HCT116 (cell line): ENCODE data around the gene FHIT. TPM values are rescaled to one million over a fixed set of nuclear protein-coding genes. Genes with fewer than 3 reads are reported as not detected.

Experiments
- ATAC-seq: fragments of 200-7000 bp; cut with Tn5 transposase; 2 replicates; pipeline ENCODE4 v1.9.1; 2020; ENCODE audit warnings: mild to moderate bottlenecking, moderate library complexity
- BruUV-seq: library from RNA; stranded (reverse); fragments of 400-500 nt; replicated peaks from 2 replicates; lab custom pipeline; 2021; lab: Mats Ljungman, UMichigan
- CTCF ChIA-PET: fragments of 300-600 bp; sonication (Branson Sonifier 250); formaldehyde crosslinking; loops from one replicate; lab custom pipeline; 2021; ENCODE audit warnings: antibody characterized with exemption; lab: Charles Lee
- POLR2A ChIA-PET: fragments of 300-600, 350-600 bp; sonication (Branson Sonifier 250); formaldehyde crosslinking; loops from one replicate; lab custom pipeline; 2021; ENCODE audit warnings: antibody characterized with exemption; lab: Charles Lee
- RAD21 ChIA-PET, 2 experiments: fragments of 300-600 bp; sonication (Branson Sonifier 250); formaldehyde crosslinking; loops; one replicate each; lab custom pipeline; 2023; ENCODE audit warnings: low total read pairs in 2 of 2; ENCODE audit not compliant: uncharacterized antibody in 2 of 2, unreplicated experiment in 2 of 2, low non-redundant PET in 1 of 2; lab: Charles Lee
- DNase-seq: peaks from one replicate; pipeline ENCODE4 v3.0.0-alpha.2; 2010; ENCODE audit warnings: low read depth, low spot score
- H2AFZ ChIP-seq: fragments of 200-600 bp; shearing (Covaris generic), sonication (generic); 2 replicates; pipeline ENCODE4 v1.6.1; 2017; ENCODE audit warnings: low read depth, mixed run types, mixed read lengths, antibody characterized with exemption, low read length; ENCODE audit not compliant: poor library complexity, severe bottlenecking
- H3K27ac ChIP-seq: 2 replicates; pipeline ENCODE4 v1.5.1; 2012; ENCODE audit warnings: low read depth, low read length
- H3K27me3 ChIP-seq: fragments of 200-600 bp; sonication (generic); 2 replicates; pipeline ENCODE4 v1.6.1; 2016; ENCODE audit warnings: mixed run types, low read length, mixed read lengths; ENCODE audit not compliant: insufficient read depth
- H3K36me3 ChIP-seq, 2 experiments: fragments of 200-500 bp in 1 of 2; fragments of 200-600 bp in 1 of 2; sonication (Bioruptor generic) in 1 of 2; sonication (generic) in 1 of 2; 2 replicates each; pipeline versions ENCODE4 v1.5.1 to v1.6.1; 2014 to 2016; ENCODE audit warnings: low read length in 2 of 2, inconsistent platforms in 1 of 2, mixed read lengths in 1 of 2, mixed run types in 1 of 2; ENCODE audit not compliant: insufficient read depth in 2 of 2, control insufficient read depth in 1 of 2
- H3K4me1 ChIP-seq, 2 experiments: fragments of 200-600 bp in 1 of 2; sonication (generic) in 1 of 2; 2 replicates each; pipeline versions ENCODE4 v1.5.1 to v1.6.1; 2012 to 2017; ENCODE audit warnings: low read length in 2 of 2, inconsistent platforms in 1 of 2, mild to moderate bottlenecking in 1 of 2, mixed read lengths in 1 of 2, mixed run types in 1 of 2, moderate library complexity in 1 of 2; ENCODE audit not compliant: insufficient read depth in 2 of 2, control insufficient read depth in 1 of 2
- H3K4me2 ChIP-seq: fragments of 200-600 bp; sonication (generic); 2 replicates; pipeline ENCODE4 v1.6.1; 2017; ENCODE audit warnings: mixed run types, low read length, mixed read lengths
- H3K4me3 ChIP-seq, 2 experiments: fragments of 200-600 bp in 1 of 2; sonication (generic) in 1 of 2; replicated peaks in 1 of 2; 2 replicates each; pipeline ENCODE4 v1.5.1; 2011 to 2016; ENCODE audit warnings: low read length in 2 of 2, control low read depth in 1 of 2, low read depth in 1 of 2, mild to moderate bottlenecking in 1 of 2, mixed read lengths in 1 of 2, mixed run types in 1 of 2
- H3K79me2 ChIP-seq: fragments of 200-600 bp; sonication (generic); 2 replicates; pipeline ENCODE4 v1.6.1; 2017; ENCODE audit warnings: mild to moderate bottlenecking, mixed run types, low read length, moderate library complexity, mixed read lengths; ENCODE audit not compliant: insufficient read depth
- H3K9ac ChIP-seq: fragments of 200-600 bp; sonication (generic); 2 replicates; pipeline ENCODE4 v1.6.1; 2016; ENCODE audit warnings: low read length, mixed read lengths
- H3K9me2 ChIP-seq: fragments of 200-600 bp; sonication (generic), shearing (Covaris generic); 2 replicates; pipeline ENCODE4 v1.6.1; 2017; ENCODE audit warnings: mixed run types, mild to moderate bottlenecking, moderate library complexity; ENCODE audit not compliant: insufficient read depth
- H3K9me3 ChIP-seq, 2 experiments: fragments of 200-500 bp in 1 of 2; fragments of 200-600 bp in 1 of 2; sonication (Bioruptor generic) in 1 of 2; sonication (generic) in 1 of 2; 2 replicates each; pipeline ENCODE4 v1.6.1; 2014 to 2017; ENCODE audit warnings: low read length in 2 of 2, mixed read lengths in 2 of 2, inconsistent platforms in 1 of 2, low read depth in 1 of 2, mild to moderate bottlenecking in 1 of 2, mixed run types in 1 of 2, moderate library complexity in 1 of 2; ENCODE audit not compliant: control insufficient read depth in 1 of 2, insufficient read depth in 1 of 2
- H4K20me1 ChIP-seq: fragments of 200-600 bp; sonication (generic), shearing (Covaris generic); 2 replicates; pipeline ENCODE4 v1.6.1; 2017; ENCODE audit warnings: mixed run types, mild to moderate bottlenecking, moderate library complexity; ENCODE audit not compliant: insufficient read depth
- ATF3 ChIP-seq: IDR thresholded peaks from 2 replicates; pipeline ENCODE4 v1.6.1; 2012
- CBX3 ChIP-seq: IDR thresholded peaks from 2 replicates; pipeline ENCODE4 v1.6.1; 2012; ENCODE audit warnings: low read depth
- CEBPB ChIP-seq: IDR thresholded peaks from 2 replicates; pipeline ENCODE4 v1.6.1; 2012; ENCODE audit warnings: low read depth
- EGR1 ChIP-seq: IDR thresholded peaks from 2 replicates; pipeline ENCODE4 v1.6.1; 2012; ENCODE audit warnings: low read depth
- ELF1 ChIP-seq: IDR thresholded peaks from 2 replicates; pipeline ENCODE4 v1.6.1; 2012; ENCODE audit warnings: low read depth, borderline replicate concordance
- EZH2 ChIP-seq: fragments of 200-600 bp; sonication (generic); IDR thresholded peaks from 2 replicates; pipeline ENCODE4 v1.6.1; 2017; ENCODE audit warnings: antibody characterized with exemption, mixed run types
- EZH2phosphoT487 ChIP-seq: fragments of 200-600 bp; IDR thresholded peaks from 2 replicates; pipeline ENCODE4 v1.6.1; 2018; ENCODE audit warnings: antibody characterized with exemption, borderline replicate concordance
- FOSL1 ChIP-seq: IDR thresholded peaks from 2 replicates; pipeline ENCODE4 v1.6.1; 2012; ENCODE audit warnings: low read depth
- JUND ChIP-seq: IDR thresholded peaks from 2 replicates; pipeline ENCODE4 v1.6.1; 2012
- POLR2A ChIP-seq: IDR thresholded peaks from 2 replicates; pipeline ENCODE4 v1.7.0; 2011; ENCODE audit warnings: borderline replicate concordance; ENCODE audit not compliant: insufficient read depth, insufficient read length; ENCODE audit errors: extremely low read depth
- RAD21 ChIP-seq: IDR thresholded peaks from 2 replicates; pipeline ENCODE4 v1.6.1; 2012; ENCODE audit warnings: low read depth, mild to moderate bottlenecking
- REST ChIP-seq: IDR thresholded peaks from 2 replicates; pipeline ENCODE4 v1.6.1; 2012; ENCODE audit warnings: low read depth
- SP1 ChIP-seq: IDR thresholded peaks from 2 replicates; pipeline ENCODE4 v1.6.1; 2012; ENCODE audit warnings: low read depth
- SRF ChIP-seq: IDR thresholded peaks from 2 replicates; pipeline ENCODE4 v1.6.1; 2012; ENCODE audit warnings: low read depth
- TCF7L2 ChIP-seq: IDR thresholded peaks from 2 replicates; pipeline ENCODE4 v1.7.0; 2011; ENCODE audit warnings: borderline replicate concordance, inconsistent platforms; ENCODE audit not compliant: insufficient read depth, insufficient read length; ENCODE audit errors: extremely low read depth
- YY1 ChIP-seq: IDR thresholded peaks from 2 replicates; pipeline ENCODE4 v1.6.1; 2011; ENCODE audit warnings: low read length, low read depth, moderate library complexity, mild to moderate bottlenecking; ENCODE audit not compliant: insufficient replicate concordance; ENCODE audit errors: extremely low read depth
- ZFX ChIP-seq: fragments of 450-650 bp; IDR thresholded peaks from 2 replicates; pipeline ENCODE4 v1.6.1; 2017
- ZNF274 ChIP-seq: fragments of 200-500 bp; sonication (Bioruptor generic); IDR thresholded peaks from 2 replicates; pipeline ENCODE4 v1.6.1; 2014; ENCODE audit warnings: mild to moderate bottlenecking, low read depth, low read length, inconsistent platforms
- intact Hi-C: fragments of 100-400 bp; cut with micrococcal nuclease; formaldehyde crosslinking; loops from 2 replicates; pipeline ENCODE4 v1.10.0; 2022
- total RNA-seq: library from RNA; stranded (reverse); gene quantifications from one replicate; pipeline ENCODE4 v1.2.1, GENCODE V29; 2021; ENCODE audit not compliant: unreplicated experiment
- TF ChIP-seq, protein P1 (sequence below), 3 experiments: fragments of 200-600 bp in 1 of 3; sonication (generic) in 1 of 3; IDR thresholded peaks in 2 of 3; conservative IDR thresholded peaks in 1 of 3; 2 replicates each; pipeline ENCODE4 v1.5.1; 2012 to 2017; ENCODE audit warnings: low read depth in 2 of 3, low read length in 2 of 3, antibody characterized with exemption in 1 of 3, borderline replicate concordance in 1 of 3, control low read depth in 1 of 3, mild to moderate bottlenecking in 1 of 3, mixed read lengths in 1 of 3, mixed run types in 1 of 3, moderate library complexity in 1 of 3; ENCODE audit not compliant: insufficient read depth in 1 of 3
- TF ChIP-seq, protein P2 (sequence below): IDR thresholded peaks from 2 replicates; pipeline ENCODE4 v1.6.1; 2011; ENCODE audit warnings: mild to moderate bottlenecking, low read length, moderate library complexity; ENCODE audit not compliant: insufficient replicate concordance; ENCODE audit errors: extremely low read depth

FHIT gene
- total RNA-seq, 1 experiment from 2014 or later, result 20.1 TPM

GRCh38 chr3:59775761-59776325 is 1475.4 kb downstream of the FHIT start:
- Histone ChIP-seq H3K4me1 (peaks cover 3 to 9% of the 10 kb centered on the region in 2 experiments; a peak in 1 of 4 replicates), H3K79me2 (no peaks in the 10 kb centered on the region), H4K20me1 (no peaks in the 10 kb centered on the region), H2AFZ (no peak overlapping the region), H3K4me3 (no peak overlapping the region), H3K27me3 (no peaks in the 10 kb centered on the region), H3K9ac (no peak overlapping the region), H3K9me2 (no peaks in the 10 kb centered on the region), H3K9me3 (no peaks in the 10 kb centered on the region), H3K27ac (no peak overlapping the region), H3K36me3 (no peaks in the 10 kb centered on the region), H3K4me2 (no peak overlapping the region)
- ChIA-PET CTCF (no interaction called here), POLR2A (no interaction called here), RAD21 (no interaction called here)
- TF ChIP-seq EGR1 (no peak), ZNF274 (no peak), SRF (no peak), ZFX (no peak), TCF7L2 (no peak), SP1 (no peak), FOSL1 (no peak), CBX3 (no peak), ELF1 (no peak), POLR2A (no peak), REST (no peak), EZH2 (no peak), JUND (no peak), ATF3 (no peak), RAD21 (no peak), CEBPB (no peak), EZH2phosphoT487 (no peak), YY1 (no peak)
- TF ChIP-seq, protein P1, sequence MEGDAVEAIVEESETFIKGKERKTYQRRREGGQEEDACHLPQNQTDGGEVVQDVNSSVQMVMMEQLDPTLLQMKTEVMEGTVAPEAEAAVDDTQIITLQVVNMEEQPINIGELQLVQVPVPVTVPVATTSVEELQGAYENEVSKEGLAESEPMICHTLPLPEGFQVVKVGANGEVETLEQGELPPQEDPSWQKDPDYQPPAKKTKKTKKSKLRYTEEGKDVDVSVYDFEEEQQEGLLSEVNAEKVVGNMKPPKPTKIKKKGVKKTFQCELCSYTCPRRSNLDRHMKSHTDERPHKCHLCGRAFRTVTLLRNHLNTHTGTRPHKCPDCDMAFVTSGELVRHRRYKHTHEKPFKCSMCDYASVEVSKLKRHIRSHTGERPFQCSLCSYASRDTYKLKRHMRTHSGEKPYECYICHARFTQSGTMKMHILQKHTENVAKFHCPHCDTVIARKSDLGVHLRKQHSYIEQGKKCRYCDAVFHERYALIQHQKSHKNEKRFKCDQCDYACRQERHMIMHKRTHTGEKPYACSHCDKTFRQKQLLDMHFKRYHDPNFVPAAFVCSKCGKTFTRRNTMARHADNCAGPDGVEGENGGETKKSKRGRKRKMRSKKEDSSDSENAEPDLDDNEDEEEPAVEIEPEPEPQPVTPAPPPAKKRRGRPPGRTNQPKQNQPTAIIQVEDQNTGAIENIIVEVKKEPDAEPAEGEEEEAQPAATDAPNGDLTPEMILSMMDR (IDR thresholded peaks at IDR 0.05 in 2 of 3, conservative IDR thresholded peaks at IDR 0.05 in 1 of 3; ENCODE audit: borderline replicate concordance in 1 of 3, insufficient read depth in 1 of 3, low read depth in 2 of 3, low read length in 2 of 3), result no peak
- TF ChIP-seq, protein P2, sequence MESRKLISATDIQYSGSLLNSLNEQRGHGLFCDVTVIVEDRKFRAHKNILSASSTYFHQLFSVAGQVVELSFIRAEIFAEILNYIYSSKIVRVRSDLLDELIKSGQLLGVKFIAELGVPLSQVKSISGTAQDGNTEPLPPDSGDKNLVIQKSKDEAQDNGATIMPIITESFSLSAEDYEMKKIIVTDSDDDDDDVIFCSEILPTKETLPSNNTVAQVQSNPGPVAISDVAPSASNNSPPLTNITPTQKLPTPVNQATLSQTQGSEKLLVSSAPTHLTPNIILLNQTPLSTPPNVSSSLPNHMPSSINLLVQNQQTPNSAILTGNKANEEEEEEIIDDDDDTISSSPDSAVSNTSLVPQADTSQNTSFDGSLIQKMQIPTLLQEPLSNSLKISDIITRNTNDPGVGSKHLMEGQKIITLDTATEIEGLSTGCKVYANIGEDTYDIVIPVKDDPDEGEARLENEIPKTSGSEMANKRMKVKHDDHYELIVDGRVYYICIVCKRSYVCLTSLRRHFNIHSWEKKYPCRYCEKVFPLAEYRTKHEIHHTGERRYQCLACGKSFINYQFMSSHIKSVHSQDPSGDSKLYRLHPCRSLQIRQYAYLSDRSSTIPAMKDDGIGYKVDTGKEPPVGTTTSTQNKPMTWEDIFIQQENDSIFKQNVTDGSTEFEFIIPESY, result no peak
- intact Hi-C loops, result no loop called here
- no peak for DNase-seq
- no peak for ATAC-seq
- BruUV-seq, result no TSS peak
